ENCODE results near the gene MSRB3.

DNA sequence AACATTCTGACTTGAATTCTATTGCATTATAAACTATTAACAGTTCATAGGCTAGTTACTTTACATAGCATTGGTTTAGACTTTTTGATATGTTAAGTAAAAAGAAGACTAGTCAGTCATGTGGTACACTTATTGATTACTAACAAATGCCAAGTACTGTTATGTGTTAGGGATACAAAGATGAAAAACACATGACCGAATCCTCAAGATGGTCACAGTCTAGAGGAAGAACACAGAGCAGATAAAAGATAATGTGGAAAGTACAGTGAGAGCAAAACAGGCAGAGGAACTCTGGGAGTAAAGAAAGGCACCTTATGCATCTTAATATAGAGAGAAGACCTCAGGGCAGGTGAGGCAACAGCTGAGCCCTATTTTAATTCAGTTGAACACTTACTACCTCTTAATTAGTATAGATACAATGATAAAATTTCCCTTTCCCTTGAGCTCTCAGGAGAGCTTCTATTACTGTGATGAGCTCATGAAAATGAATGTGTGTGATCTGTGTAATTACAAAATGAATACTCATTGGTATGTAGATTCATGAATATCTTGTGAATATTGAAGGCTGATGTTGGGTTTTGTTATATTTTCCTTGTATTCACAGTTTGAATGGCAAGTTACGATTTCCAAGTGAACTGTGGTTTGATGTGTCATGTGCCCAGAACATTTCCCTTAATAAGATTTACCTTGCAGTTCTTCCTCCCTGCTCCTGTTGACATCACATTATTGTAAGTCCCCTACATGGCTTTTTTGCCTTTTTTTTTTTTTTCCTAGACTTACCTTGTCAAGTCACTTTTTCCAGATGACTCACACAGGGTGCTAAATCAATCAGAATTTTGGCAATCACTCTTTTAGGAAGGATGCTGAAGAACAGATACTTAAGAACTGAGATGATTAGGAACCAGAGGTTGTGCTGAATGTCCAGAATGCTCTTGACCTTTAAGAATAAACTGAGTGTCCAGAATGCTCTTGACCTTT lies 29.5 kb upstream of the MSRB3 start:
- TF ChIP-seq, protein P1, sequence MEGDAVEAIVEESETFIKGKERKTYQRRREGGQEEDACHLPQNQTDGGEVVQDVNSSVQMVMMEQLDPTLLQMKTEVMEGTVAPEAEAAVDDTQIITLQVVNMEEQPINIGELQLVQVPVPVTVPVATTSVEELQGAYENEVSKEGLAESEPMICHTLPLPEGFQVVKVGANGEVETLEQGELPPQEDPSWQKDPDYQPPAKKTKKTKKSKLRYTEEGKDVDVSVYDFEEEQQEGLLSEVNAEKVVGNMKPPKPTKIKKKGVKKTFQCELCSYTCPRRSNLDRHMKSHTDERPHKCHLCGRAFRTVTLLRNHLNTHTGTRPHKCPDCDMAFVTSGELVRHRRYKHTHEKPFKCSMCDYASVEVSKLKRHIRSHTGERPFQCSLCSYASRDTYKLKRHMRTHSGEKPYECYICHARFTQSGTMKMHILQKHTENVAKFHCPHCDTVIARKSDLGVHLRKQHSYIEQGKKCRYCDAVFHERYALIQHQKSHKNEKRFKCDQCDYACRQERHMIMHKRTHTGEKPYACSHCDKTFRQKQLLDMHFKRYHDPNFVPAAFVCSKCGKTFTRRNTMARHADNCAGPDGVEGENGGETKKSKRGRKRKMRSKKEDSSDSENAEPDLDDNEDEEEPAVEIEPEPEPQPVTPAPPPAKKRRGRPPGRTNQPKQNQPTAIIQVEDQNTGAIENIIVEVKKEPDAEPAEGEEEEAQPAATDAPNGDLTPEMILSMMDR (conservative IDR thresholded peaks at IDR 0.05; ENCODE audit: low read length), result no peak
- no peak for TF ChIP-seq EZH2phosphoT487 (IDR thresholded peaks at IDR 0.05; ENCODE audit: borderline replicate concordance)
